Suppressor macrophage treated with lipopolysaccharide for 1 hour (primary cell): ENCODE measurements around the gene PGA3.
"Not testable (repeated sequence)": the region's sequence is repeated elsewhere in the genome, so short reads cannot be mapped to it uniquely, and the experiment has no call there.

Source experiments
- DNase-seq, 3 donors: peaks; one replicate each; pipeline ENCODE4 v3.0.0-alpha.2; 2020 to 2022

The PGA3 gene

GRCh38 chr11:61171907-61172306 lies 31.4 kb upstream of the PGA3 start:
- no peak for DNase-seq

- DNase-seq: peak; percentile 38 to 57 (median 38)
Observed at GRCh38 chr11:61172356-61172755, 31.0 kb upstream of the PGA3 start.

GRCh38 chr11:61172888-61173287 lies 30.4 kb upstream of the PGA3 start:
- DNase-seq: peak in 1 of 3 donors; percentile 15

GRCh38 chr11:61173456-61173855 lies 29.9 kb upstream of the PGA3 start:
- no peak for DNase-seq

GRCh38 chr11:61174273-61174672 lies 29.0 kb upstream of the PGA3 start:
- no peak for DNase-seq

- no peak for DNase-seq
Observed at GRCh38 chr11:61174949-61175348, 28.4 kb upstream of the PGA3 start.

- no peak for DNase-seq
Observed at GRCh38 chr11:61176446-61176845, 26.9 kb upstream of the PGA3 start.

- not testable (repeated sequence) for DNase-seq
Observed at GRCh38 chr11:61180205-61180604, 23.1 kb upstream of the PGA3 start.

- DNase-seq: no peak
Observed at GRCh38 chr11:61181489-61181888, 21.8 kb upstream of the PGA3 start.

- DNase-seq: no peak
Observed at GRCh38 chr11:61183645-61184044, 19.7 kb upstream of the PGA3 start.

GRCh38 chr11:61186504-61186903 lies 16.8 kb upstream of the PGA3 start:
- no peak for DNase-seq

GRCh38 chr11:61187505-61188130 lies 15.7 kb upstream of the PGA3 start:
- DNase-seq: peak; percentile 82 to 88 (median 87)

- no peak for DNase-seq
Observed at GRCh38 chr11:61189933-61190332, 13.4 kb upstream of the PGA3 start.

- DNase-seq: no peak
Observed at GRCh38 chr11:61193596-61193995, 9.7 kb upstream of the PGA3 start.

- no peak for DNase-seq
Observed at GRCh38 chr11:61194169-61194671, 9.1 kb upstream of the PGA3 start.

- no peak for DNase-seq
Observed at GRCh38 chr11:61194981-61195695, 8.2 kb upstream of the PGA3 start.

- DNase-seq: no peak
Observed at GRCh38 chr11:61195719-61196118, 7.6 kb upstream of the PGA3 start.

- DNase-seq: no peak
Observed at GRCh38 chr11:61198361-61198760, 5.0 kb upstream of the PGA3 start.

GRCh38 chr11:61198948-61199523 lies 4.3 kb upstream of the PGA3 start:
- DNase-seq: no peak

- no peak for DNase-seq
Observed at GRCh38 chr11:61201476-61201875, 1.8 kb upstream of the PGA3 start.

GRCh38 chr11:61203873-61204272 lies 558 bp downstream of the PGA3 start:
- DNase-seq: not testable (repeated sequence)

- DNase-seq: not testable (repeated sequence)
Observed at GRCh38 chr11:61204502-61205059, 1.3 kb downstream of the PGA3 start.

GRCh38 chr11:61207636-61208310 lies 4.5 kb downstream of the PGA3 start:
- DNase-seq: not testable (repeated sequence)
